ENCODE results near the gene ERICH6.
"Not testable (repeated sequence)": the region's sequence is repeated elsewhere in the genome, so short reads cannot be mapped to it uniquely, and the experiment has no call there.

The ERICH6 gene

DNA sequence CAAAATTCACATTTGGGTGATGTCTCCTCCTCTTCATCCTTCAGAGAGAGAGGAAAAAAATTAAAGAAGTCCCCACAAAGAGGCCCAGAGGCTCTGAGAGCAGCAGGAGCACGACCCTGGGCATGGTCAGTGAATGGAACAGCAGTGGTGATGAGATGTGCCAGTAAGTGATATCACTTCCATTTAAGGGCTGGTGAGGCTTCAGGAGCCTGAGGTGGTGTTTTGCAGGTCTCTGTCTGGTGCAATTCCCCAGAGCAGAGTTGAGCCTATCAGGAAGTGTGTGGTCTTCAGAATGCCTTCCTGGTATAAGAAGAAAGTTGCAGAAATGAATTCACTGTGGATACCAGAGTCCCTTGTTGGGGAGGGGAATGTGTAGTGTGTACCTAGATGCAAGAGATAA, 21.4 kb downstream of the ERICH6 start:
- no peak for DNase-seq (ENCODE audit: low read depth)

- no peak for DNase-seq (ENCODE audit: low read depth)
These were observed 22.7 kb downstream of the ERICH6 start for GRCh38 chr3:150681057-150681456.

- no peak for DNase-seq (ENCODE audit: low read depth)
These were observed 23.2 kb downstream of the ERICH6 start for GRCh38 chr3:150680562-150680961.

- no peak for DNase-seq (ENCODE audit: low read depth)
These were observed 28.1 kb downstream of the ERICH6 start for GRCh38 chr3:150675587-150675986.

DNA sequence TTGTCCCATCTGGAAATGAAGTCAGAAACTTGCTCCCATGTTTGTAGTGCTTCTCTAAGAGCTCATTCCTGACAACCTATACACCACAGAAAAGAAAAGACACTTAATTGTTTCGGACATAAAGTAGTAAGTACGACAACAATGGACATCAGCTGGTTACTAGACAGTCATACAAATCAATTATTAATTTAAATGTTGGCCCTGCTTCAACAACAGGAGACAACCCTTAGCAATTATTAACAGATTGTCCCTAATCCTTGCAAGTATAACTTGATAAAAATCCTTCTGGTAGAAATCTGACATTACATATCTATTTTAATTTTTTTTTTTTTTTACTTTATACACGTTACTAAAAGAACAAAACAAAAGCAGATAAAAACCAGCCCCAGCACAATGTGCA, 29.8 kb downstream of the ERICH6 start:
- no peak for DNase-seq (ENCODE audit: low read depth)

GRCh38 chr3:150666167-150666566, 37.6 kb downstream of the ERICH6 start:
- DNase-seq (ENCODE audit: low read depth), result no peak

DNA sequence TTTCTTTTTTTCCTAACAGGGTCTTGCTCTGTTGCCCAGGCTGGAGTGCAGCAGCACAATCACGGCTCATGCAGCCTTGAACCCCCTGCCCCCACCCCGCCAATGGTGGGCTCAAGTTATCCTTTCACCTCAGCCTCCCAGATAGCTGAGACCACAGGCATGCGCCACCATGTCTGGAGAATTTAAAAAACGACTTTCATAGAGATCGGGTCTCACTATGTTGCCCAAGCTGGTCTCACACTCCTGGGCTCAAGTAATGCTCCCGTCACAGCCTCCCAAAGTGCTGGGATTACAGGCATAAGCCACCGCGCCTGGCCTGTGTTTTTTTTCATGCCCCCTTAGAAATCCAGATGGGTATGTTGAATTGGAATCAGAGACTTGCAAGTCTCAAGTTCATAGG, 40.3 kb downstream of the ERICH6 start:
- no peak for DNase-seq (ENCODE audit: low read depth)

GRCh38 chr3:150662410-150663200, 41.1 kb downstream of the ERICH6 start:
- no peak for DNase-seq (ENCODE audit: low read depth)

DNA sequence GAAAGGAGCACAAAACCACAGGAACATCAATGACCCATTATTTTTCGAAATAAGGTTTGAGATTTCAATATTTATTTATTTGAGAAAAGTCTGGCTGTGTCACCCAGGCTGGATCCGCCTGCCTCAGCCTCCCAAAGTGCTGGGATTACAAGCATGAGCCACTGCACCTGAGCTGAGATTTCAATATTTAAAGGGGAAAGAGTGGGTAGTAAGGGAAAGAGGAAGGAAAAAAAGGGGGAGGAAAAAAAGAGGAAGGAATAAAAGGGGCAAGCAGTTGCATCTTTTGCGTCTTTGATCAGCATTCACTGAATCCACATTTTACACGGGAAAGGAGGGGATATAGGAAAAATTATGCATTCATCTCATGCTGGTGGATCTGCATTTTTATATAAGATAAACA, 47.4 kb downstream of the ERICH6 start:
- no peak for DNase-seq (ENCODE audit: low read depth)

DNA sequence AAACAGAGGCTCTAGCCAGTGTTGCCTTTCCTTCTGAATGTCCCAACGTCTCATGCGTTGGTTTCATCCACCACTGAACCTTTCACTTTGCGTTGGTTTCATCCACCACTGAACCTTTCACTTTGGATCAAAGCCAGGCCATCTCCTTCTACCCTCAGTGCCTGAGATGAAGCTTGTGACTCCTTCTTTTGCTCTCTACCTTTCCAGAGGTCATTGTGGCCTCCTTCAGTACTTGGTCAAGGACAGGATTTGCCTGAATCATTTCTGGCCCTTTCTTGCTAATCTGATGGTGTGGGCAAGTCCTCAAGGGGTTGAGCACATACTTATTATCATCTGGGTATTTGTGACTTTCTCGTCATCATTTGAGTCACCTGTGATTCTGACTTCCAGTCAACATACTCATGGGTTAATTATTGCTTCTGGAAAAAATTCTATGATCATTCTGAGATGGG, 50.6 kb downstream of the ERICH6 start:
- no peak for DNase-seq (ENCODE audit: low read depth)

GRCh38 chr3:150640256-150640655, 63.5 kb downstream of the ERICH6 start:
- DNase-seq (ENCODE audit: low read depth), result no peak

DNA sequence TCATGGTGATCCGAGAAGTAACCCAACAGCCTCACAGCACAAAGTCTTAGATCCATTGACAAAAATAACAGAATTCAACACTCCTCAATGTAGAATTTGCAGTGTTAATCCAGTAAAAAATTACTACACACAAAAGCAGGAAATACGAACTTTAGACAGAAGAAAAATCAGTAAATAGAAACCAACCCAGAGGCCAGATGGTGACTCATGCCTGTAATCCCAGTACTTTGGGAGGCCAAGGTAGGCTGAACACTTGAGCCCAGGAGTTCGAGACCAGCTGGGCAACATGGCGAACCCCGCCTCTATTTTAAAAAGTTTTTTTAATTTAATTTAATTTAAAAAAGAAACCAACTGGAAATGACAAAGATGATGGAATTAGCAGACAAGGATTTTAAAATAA, 64.5 kb downstream of the ERICH6 start:
- no peak for DNase-seq (ENCODE audit: low read depth)

GRCh38 chr3:150636258-150636657, 67.5 kb downstream of the ERICH6 start:
- DNase-seq (ENCODE audit: low read depth), result no peak

- no peak for DNase-seq (ENCODE audit: low read depth)
These were observed 68.2 kb downstream of the ERICH6 start for GRCh38 chr3:150635526-150635925.

DNA sequence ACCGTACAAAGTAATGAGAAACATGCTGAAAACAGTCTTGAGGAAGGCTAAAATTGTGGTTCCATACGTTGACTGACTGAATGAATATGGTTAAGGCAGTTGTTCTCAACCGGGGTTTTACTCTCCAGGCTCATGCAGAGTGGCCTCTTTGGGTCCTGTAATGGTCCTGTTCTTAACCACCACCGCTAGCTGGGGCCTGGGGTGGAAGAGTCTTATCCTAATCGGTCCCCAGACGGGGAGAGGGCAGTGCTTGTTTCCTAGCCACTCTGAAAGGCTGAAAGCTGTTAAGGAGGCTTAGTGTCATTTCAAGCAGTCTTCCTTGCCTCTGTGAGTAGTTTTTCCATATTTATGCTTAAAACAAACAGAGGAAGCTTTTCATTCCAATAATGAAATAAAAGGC, 68.6 kb downstream of the ERICH6 start:
- DNase-seq (ENCODE audit: low read depth), result no peak

- no peak for DNase-seq (ENCODE audit: low read depth)
These were observed 72.1 kb downstream of the ERICH6 start for GRCh38 chr3:150631515-150632221.

GRCh38 chr3:150627557-150627956, 76.2 kb downstream of the ERICH6 start:
- no peak for DNase-seq (ENCODE audit: low read depth)

DNA sequence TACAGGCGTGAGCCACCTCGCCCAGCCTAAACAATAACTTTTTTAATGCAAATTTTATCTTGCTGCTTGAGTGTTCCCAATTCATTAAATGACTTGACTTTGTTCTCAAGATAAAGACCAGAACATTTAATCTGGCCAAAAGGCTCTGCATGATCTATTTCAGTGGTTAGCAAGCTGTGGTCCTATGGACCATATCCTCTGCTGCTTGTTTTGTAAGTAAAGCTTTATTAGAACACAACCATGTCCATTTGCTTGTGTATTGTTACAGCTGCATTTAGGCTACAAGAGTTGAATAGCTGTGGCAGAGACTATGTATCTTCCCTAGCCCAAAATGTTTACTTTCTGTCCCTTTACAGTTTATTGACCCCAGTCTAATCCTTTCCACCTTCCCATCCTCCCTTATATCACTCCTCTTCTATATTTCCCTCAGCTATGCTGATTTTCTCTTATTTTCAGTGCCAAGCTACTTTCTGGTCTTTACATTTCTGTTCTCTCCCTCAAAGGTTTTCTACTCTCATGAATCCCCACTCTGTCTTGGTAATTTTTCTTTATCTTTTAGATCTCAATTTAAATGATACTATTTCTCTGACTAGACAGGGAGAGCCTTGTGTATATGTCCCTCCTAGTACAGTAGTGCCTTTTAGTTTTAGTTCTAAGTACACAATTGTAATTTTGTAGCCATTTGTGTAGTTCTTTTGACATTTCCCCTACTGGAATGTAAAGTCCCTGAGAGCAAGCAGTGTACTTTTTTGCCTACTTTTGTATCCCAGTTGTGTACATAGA, 77.4 kb downstream of the ERICH6 start:
- no peak for DNase-seq (ENCODE audit: low read depth)

GRCh38 chr3:150623945-150624344, 79.8 kb downstream of the ERICH6 start:
- DNase-seq (ENCODE audit: low read depth), result no peak

DNA sequence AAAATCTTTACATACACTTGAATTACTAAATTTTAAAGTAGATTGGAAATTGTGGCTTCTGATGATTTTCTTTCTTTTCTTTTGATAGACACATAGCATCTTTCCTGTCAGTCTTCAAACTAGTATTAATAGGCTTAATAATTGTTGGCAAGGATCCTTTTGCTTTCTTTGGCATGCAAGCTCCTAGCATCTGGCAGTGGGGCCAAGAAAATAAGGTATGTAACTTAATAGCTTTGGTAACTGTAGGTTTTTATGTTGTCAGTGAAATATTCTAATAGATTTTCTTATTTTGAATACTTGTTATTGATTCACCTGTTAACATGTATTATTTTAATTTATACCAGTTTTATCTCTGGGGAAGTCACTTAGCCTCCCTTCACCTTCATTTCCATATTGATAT, 80.8 kb downstream of the ERICH6 start:
- not testable (repeated sequence) for DNase-seq (ENCODE audit: low read depth)

- DNase-seq (ENCODE audit: low read depth), result no peak
These were observed 83.6 kb downstream of the ERICH6 start for GRCh38 chr3:150620002-150620689.

Measured in stromal cell of bone marrow (primary cell).